OCI-LY1 (cell line): ENCODE measurements around the gene ICAM2.

Experiments used
- CTCF ChIP-seq: fragments of 200-600 bp; sonication (generic), shearing (Covaris generic); IDR thresholded peaks from 2 replicates; pipeline ENCODE4 v1.5.1; 2017; ENCODE audit warnings: mild to moderate bottlenecking, antibody characterized with exemption, low read length, moderate library complexity, mixed read lengths
- EZH2 ChIP-seq: fragments of 200-600 bp; sonication (generic), shearing (Covaris generic); IDR thresholded peaks from 2 replicates; pipeline ENCODE4 v1.8.0; 2017; ENCODE audit warnings: borderline replicate concordance, mixed run types, mild to moderate bottlenecking, antibody characterized with exemption, low read length, moderate library complexity, mixed read lengths

- TF ChIP-seq CTCF (no peak), EZH2 (no peak)
These were observed at the start of gene ICAM2 for GRCh38 chr17:64020056-64020766.
